GM19099 (cell line): ENCODE measurements around the gene OR2S2.

ENCODE experiments used
- POLR2A ChIP-seq: IDR thresholded peaks from 3 replicates; pipeline ENCODE4 v1.6.1; 2011; ENCODE audit warnings: low read depth; ENCODE audit not compliant: insufficient read length; ENCODE audit errors: extremely low read depth

The OR2S2 gene

DNA sequence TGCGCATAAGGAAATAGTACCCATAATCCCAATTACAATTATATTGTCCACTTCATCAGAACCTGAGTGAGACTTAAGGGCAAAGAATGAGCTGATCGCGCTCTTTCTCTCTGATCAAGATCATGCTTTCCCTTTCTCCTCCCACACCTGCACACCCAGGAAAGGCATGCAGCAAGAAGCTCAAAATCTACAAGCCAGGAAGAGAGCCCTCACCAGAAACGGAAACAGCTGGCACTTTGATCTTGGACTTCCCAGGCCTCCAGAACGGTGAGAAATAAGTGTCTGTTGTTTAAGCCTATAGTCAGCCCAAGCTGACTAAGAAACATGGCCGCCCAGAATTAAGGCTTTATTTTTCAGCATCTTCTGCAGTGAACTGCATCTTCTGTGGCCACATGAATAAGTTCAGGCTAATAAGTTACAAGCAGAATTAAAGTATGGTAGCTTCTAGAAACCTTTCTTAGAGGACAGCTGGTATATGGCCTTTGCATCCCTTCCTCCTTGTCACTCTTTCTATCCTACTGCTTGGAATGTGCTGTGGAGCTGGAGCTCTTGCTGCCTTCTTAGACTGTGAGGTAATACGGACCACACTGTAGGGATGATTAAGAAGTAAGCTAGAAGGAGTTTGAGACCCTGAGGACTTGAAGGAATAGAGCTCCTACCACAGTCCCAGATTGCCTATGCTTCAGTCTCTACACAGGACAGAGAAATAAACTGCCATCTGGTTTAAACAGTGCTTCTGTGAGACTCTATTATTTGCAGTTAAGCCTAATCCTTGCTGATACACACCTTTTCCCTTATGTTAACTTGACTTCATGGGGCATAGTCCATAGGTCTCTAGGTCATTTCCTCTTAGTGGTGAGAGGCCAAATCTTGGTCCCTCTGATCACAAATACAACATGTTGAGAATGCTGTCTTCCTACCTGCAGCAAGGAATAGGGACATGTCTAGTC lies 17.2 kb downstream of the OR2S2 start:
- no peak for TF ChIP-seq POLR2A

DNA sequence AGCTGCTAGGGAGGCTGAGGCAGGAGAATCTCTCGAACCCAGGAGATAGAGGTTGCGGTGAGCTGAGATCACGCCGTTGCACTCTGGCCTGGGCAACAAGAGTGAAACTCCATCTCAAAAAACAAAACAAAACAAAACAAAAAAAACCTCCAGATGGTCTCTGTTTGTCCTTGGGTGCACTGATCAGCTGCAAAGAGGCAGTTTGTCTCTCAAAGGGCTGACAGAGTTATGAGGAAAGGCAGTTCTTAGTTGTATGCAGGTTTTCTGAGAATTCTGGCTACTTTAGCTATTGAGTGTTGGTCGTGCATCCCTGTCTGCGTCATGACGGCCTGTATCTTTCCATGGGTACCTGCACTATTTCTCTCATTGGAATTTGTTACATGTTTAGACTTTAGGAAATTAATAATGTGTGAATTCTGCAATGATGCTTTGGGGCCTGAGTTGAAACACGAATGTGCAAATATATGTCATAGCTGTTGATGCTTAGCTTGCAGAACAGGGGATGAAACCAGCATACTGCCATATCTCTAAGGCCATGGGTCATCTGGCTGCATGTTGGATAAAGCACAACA lies 18.2 kb downstream of the OR2S2 start:
- no peak for TF ChIP-seq POLR2A

DNA sequence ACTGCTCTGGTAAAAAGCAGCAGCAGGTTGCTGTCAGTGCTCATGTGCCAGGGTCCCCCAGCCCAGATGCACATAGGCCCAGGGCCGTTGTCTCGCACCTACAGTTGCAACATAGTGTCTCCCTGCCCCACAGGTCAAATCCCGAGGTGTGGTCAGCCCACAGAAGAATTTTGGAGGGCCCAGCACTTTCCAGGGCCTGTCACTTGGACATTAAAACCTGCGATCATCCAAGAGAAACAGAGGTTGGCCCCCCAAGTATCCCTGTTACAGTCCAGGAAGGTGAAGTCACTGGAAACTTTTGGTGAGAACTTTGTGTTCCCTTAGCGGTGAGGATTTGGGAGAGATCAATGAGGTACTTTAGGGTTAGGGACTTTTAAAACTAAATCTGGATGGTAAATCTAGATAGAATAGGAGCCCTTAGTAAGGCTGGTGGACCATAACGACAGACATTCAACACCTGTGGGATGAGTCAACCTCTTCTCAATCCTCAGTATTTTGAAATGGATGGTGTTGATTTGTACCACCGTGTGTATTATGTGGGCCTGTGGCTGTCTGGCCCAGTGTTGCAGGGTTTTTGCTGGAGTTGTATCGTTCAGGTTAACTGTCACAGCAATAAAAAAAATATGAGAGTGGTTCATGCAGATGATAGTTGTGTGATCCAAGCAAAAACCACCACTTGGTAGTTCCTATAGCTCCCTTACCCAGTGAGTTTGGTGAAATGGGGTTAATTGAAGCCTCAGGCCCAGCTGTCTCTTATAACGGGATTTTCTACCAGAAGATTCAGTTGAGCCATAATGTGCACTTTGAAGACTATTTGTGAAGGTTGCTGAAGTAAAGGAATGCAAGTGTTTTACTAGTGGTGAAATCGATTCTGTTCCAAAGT lies 19.2 kb downstream of the OR2S2 start:
- TF ChIP-seq POLR2A = no peak

DNA sequence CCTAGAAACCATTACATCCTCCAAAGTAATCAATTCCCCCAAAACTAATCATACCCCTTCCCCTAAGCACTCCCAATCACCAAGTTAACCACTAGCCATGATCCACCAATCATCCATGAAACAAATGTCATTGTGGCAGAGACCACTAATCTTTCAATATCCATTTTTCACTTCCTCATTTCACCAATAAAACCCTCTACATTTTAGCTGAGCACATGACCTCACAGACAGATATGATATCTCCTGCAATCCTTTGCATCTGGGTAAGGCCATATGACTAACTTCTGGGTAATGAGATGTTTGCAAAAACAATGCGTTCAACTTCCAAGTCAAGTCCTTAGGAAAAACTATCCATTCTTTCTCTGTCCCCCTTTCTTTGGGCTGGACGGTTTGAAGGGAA lies 20.7 kb downstream of the OR2S2 start:
- no peak for TF ChIP-seq POLR2A

DNA sequence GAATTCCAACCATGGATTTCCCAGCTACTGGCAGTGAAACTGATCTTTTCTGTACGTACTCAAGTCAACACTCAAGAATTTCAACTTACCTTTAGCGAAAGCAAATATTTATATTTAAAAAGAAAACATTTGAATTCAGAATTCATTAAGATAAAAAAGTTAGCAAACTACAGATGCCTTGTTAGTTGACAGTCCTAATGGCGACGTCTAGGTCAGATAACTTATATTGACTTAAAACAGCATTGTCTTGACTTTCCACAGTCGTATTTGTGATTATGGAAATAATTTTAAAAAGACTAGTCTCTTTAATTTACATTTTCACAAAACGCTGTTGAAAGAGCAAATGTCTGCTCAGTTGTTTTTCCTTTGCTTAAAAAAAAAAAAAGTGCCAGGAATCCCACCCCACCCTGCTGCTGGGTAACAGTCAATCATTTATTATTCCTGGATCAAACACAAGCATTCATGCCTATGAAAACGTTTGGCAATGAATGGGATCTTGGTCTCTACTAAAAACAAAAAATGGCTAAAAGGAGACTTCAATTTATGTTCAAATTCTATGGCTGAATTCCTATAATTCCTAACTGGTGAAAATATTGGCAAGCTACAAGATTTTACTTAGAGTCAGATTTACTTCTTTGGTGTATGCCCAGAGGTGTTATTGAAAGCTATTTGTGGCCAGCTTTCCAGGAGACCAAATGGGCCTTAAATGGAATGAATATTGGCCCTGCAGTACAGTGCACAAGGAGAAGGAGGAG lies 22.0 kb downstream of the OR2S2 start:
- no peak for TF ChIP-seq POLR2A

DNA sequence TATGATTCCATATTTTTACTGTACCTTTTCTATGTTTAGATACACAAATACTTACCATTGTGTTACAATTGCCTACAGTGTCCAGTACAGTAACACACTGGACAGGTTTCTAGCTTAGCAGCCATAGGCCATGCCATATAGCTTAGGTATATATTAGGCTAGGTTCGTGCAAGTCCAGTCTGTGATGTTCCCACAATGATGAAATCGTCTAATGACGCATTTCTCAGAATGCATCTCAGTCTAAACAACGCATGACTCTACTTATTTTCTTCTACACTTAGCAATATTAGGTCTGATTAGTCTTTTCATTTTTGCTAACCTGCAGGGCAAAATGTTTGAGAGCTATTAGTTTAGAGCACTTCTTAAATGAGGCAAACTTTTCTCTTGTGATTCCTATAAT lies 22.7 kb downstream of the OR2S2 start:
- no peak for TF ChIP-seq POLR2A

DNA sequence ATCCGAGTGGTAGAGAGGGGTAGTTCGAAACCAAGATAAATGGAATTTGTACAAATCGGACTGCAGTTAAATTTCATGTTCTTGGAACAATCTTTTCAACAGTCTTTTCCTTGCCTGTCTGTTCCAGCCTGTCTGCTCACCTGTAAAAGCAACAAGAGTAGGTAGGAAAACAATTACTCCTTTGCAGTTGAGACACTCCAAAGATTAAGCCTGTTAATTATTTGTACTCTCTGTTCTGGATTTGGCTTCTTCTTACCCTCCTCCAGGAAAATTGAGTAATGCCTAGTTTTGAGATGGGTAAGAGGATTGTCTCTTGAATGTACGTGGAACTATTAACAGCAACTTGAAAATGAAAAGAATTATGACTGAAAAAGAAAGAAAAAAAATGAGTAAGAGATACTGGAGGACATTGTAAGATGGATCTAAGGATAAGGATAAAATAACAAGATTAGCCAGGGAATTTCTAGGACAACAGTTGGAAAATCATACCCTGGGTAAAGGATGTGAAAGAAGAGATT lies 24.3 kb downstream of the OR2S2 start:
- TF ChIP-seq POLR2A = no peak

DNA sequence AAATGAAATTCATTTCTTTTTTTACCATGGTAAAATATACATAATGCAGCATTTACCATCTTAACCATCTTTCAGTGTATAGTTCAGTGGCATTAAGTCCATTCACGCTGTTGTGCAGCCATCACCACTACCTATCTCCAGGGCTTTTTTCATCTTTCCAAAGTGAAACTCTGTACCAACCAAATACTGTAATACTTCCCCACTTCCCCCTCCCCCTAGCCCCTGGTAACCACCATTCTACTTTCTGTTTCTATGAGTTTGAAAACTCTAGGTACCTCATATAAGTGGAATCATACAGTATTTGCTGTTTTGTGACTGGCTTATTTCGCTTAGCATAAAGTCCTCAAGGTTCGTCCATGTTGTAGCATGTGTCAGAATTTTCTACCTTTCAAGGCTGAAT lies 25.2 kb downstream of the OR2S2 start:
- TF ChIP-seq POLR2A = no peak

DNA sequence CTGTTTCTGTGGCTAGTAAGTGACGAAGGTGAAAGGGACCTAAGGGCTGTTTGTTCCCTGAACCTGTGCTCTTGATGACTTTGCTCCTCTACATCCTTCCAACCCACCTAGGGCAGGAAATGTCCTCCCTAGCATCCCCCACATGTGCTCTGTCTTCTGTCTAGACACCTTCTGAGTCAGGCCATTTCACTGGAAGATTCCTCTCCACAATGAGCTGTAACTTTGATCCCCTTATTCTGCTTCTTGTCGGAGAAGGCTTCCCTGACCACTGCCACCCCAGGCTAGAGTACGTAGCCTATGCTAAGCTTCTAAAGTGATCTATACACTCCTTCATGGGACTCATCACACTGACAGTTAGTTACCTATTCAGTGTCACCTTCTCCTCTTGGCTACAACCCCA lies 27.0 kb downstream of the OR2S2 start:
- TF ChIP-seq POLR2A = no peak

DNA sequence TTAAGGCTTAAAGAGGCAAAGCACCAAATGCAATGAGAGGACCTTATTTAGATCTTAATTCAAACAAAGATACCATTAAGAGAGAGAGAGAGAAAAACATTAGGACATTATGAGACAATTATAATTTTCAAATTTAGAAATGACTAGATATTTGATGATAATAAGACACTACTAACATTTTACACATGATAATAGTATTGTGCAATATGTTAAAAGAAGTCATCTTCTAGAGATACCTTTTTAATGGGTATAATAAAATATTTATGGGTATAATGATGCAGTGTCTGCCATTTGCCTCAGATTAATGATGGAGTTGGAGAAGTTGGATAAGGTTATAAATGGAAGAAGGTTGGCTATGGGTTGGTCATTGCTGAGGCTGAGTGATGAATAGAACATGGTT lies 27.4 kb downstream of the OR2S2 start:
- no peak for TF ChIP-seq POLR2A

DNA sequence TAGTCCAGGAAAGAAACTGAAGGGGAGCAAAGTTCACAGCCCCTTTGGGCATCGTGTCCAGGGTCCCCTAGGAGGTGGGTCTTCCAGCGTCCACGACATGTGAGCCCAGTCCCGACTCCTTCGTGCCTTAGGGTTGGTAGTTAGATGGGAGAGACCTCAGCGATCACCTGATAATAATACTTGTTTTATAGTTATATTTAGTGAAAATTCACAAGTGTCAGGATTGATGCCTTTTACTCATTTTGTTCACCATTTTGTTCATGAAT lies 28.6 kb downstream of the OR2S2 start:
- no peak for TF ChIP-seq POLR2A

DNA sequence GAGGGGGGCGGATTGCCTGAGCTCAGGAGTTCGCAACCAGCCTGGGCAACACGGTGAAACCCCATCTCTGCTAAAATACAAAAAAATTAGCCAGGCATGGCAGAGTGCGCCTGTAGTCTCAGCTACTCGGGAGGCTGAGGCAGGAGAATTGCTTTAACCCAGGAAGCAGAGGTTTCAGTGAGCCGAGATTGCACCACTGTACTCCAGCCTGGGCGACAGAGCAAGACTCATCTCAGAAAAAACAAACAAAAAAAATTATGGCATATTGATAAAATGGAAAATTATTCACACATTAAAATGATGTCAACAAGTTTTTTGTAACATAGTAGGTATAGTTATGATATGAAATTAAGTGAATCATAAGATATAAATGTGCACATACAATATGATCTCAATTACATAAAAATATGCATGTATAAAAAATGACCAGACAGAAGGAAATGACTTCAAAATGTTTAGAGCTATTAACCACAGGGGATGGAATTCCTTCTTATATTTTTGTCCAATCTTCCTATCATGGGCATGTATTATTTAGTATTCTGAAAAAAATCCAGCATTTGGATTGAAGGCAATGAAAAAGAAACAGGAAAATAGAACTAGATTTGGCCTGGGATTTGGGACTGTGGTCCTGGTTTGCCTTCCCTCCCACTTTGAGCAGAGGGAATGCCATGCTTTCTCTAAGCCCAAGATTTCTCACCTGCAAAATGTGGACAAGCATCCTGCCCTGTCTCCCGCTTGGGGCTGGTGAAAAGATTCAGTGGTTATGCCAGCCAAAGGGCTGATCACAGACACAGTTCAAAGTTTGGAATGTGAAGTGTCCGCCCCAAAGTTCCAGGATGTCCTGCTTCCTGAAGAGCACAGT lies 29.1 kb downstream of the OR2S2 start:
- TF ChIP-seq POLR2A = no peak

DNA sequence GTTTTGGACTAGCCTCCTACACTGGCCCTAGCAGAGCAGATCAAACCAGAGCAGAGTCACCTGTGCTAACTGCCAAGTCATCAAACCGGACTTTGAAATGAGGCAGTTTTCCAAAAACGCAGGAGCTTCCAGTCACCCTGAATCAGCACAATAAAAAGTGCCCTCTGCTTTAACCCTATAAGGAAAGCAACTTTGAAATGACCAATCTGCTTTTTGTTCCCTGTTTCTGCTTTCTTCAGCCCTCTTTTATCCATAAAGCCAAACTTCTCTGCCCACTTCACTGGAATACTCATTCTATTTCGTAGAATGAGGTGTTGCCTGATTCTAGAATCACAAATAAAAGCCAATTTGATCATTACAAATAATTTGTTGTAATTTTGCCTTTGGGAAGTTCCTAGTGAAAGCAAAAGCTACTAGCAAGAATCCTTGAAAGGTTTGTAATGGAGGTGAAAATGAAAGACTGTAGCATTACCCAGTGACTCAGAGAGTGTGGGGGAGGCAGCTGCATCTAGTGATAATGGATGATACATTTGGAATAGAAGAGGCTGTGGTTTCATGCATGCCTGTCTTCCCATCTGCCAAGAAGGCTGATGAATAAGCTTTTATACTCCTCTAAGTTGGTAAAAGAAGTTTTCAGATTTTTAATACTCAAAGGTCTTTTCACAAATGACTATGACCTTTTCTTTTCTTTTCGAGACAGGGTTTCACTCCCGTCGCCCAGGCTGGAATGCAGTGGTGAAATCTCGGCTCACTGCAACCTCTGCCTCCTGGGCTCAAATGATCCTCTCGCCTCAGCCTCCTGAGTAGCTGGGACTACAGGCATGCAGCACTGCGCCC lies 33.8 kb downstream of the OR2S2 start:
- no peak for TF ChIP-seq POLR2A
